GM20431 (cell line): Measurements from ENCODE around the gene MCEMP1.

Experiments
- in situ Hi-C: fragments of 300-500 bp; cut with MseI, MboI; formaldehyde crosslinking; loops from one replicate; pipeline ENCODE4 v1.15.0; 2020; ENCODE audit warnings: low sequenced_read_pairs; ENCODE audit not compliant: unreplicated experiment

MCEMP1 gene

GRCh38 chr19:7669641-7670040, 7.2 kb upstream of the MCEMP1 start:
- in situ Hi-C loops = loop anchor here (10.0 kb wide), 1 partner anchor 135 kb away; no protein-coding TSS in a partner anchor

GRCh38 chr19:7670150-7670783, 6.6 kb upstream of the MCEMP1 start:
- in situ Hi-C loops = loop anchor here (10.0 kb wide), 1 partner anchor 135 kb away; no protein-coding TSS in a partner anchor

- in situ Hi-C loops = loop anchor here (10.0 kb wide), 1 partner anchor 134 kb away; no protein-coding TSS in a partner anchor
These were observed 6.1 kb upstream of the MCEMP1 start for GRCh38 chr19:7670790-7671189.

GRCh38 chr19:7672522-7672921, 4.4 kb upstream of the MCEMP1 start:
- in situ Hi-C loops = loop anchor here (10.0 kb wide), 1 partner anchor 132 kb away; no protein-coding TSS in a partner anchor

GRCh38 chr19:7674010-7675005, 2.6 kb upstream of the MCEMP1 start:
- in situ Hi-C loops = loop anchor here (10.0 kb wide), 1 partner anchor 130 kb away; no protein-coding TSS in a partner anchor

GRCh38 chr19:7676376-7676775, 514 bp upstream of the MCEMP1 start:
- in situ Hi-C loops = loop anchor here (10.0 kb wide), 1 partner anchor 128 kb away; no protein-coding TSS in a partner anchor

- in situ Hi-C loops = loop anchor here (10.0 kb wide), 1 partner anchor 127 kb away; no protein-coding TSS in a partner anchor
These were observed 900 bp downstream of the MCEMP1 start for GRCh38 chr19:7677669-7678311.

GRCh38 chr19:7678971-7679751, 2.3 kb downstream of the MCEMP1 start:
- in situ Hi-C loops = loop anchor here (10.0 kb wide), 1 partner anchor 126 kb away; no protein-coding TSS in a partner anchor

- in situ Hi-C loops = loop anchor here (10.0 kb wide), 1 partner anchor 125 kb away; no protein-coding TSS in a partner anchor
These were observed 3.1 kb downstream of the MCEMP1 start for GRCh38 chr19:7679771-7680605.

GRCh38 chr19:7680606-7681339, 3.9 kb downstream of the MCEMP1 start, which contains the start of gene TRAPPC5:
Gene TRAPPC5, plus strand, starts transcription at chr19:7680833. Its CDS starts 1,421 bp downstream, at chr19:7682254.
- in situ Hi-C loops = no loop called here

- in situ Hi-C loops = no loop called here
These were observed 4.7 kb downstream of the MCEMP1 start for GRCh38 chr19:7681340-7682174.

GRCh38 chr19:7682175-7682855, 5.4 kb downstream of the MCEMP1 start:
- in situ Hi-C loops = no loop called here

GRCh38 chr19:7685546-7686445, 8.9 kb downstream of the MCEMP1 start:
- in situ Hi-C loops = no loop called here

- in situ Hi-C loops = no loop called here
These were observed 10.3 kb downstream of the MCEMP1 start for GRCh38 chr19:7687177-7687576.

- in situ Hi-C loops = no loop called here
These were observed 12.3 kb downstream of the MCEMP1 start for GRCh38 chr19:7689165-7689564.
